GM12878 (cell line): ENCODE data around the gene CYB5D1.

Experiments used
- CTCF ChIP-seq, 3 experiments: IDR thresholded peaks in 2 of 3; conservative IDR thresholded peaks in 1 of 3; 2 replicates each; pipeline ENCODE4 v1.5.1; 2011; ENCODE audit warnings: low read depth in 3 of 3, low read length in 3 of 3, mild to moderate bottlenecking in 3 of 3, control low read depth in 2 of 3, moderate library complexity in 2 of 3, inconsistent platforms in 1 of 3, mixed read lengths in 1 of 3; ENCODE audit not compliant: control insufficient read depth in 2 of 3, insufficient read depth in 1 of 3; ENCODE audit errors: extremely low read depth in 1 of 3
- EP300 ChIP-seq, 2 experiments: fragments of 150-350 bp in 1 of 2; IDR thresholded peaks; 2 replicates each; pipeline ENCODE4 v1.6.1; 2011 to 2012; ENCODE audit warnings: low read depth in 2 of 2, low read length in 2 of 2, borderline replicate concordance in 1 of 2, improper control_type of control experiment in 1 of 2, inconsistent platforms in 1 of 2; ENCODE audit not compliant: control insufficient read depth in 1 of 2
- EZH2 ChIP-seq: IDR thresholded peaks from 2 replicates; pipeline ENCODE4 v1.6.1; 2012; ENCODE audit warnings: low read depth, mild to moderate bottlenecking, control low read depth, inconsistent platforms, low read length, borderline replicate concordance; ENCODE audit not compliant: control insufficient read depth
- MLLT1 ChIP-seq: fragments of 450-650 bp; IDR thresholded peaks from 2 replicates; pipeline ENCODE4 v1.6.1; 2016; ENCODE audit warnings: mild to moderate bottlenecking
- NR2C2 ChIP-seq: IDR thresholded peaks from 2 replicates; pipeline ENCODE4 v1.6.1; 2011; ENCODE audit warnings: borderline replicate concordance, low read depth; ENCODE audit not compliant: control insufficient read depth, insufficient read length
- POLR2A ChIP-seq: IDR thresholded peaks from 2 replicates; pipeline ENCODE4 v1.6.1; 2011; ENCODE audit warnings: low read depth, mild to moderate bottlenecking, low read length
- YY1 ChIP-seq: IDR thresholded peaks from 2 replicates; pipeline ENCODE4 v1.6.1; 2011; ENCODE audit warnings: low read depth, mild to moderate bottlenecking, low read length
- ZBTB4 ChIP-seq: fragments of 450-650 bp; formaldehyde crosslinking; IDR thresholded peaks from 2 replicates; pipeline ENCODE4 v1.4.0; 2022; ENCODE audit warnings: mild to moderate bottlenecking, moderate library complexity
- TF ChIP-seq, protein P1 (sequence below): IDR thresholded peaks from 2 replicates; pipeline ENCODE4 v1.6.1; 2012; ENCODE audit warnings: low read depth, low read length, improper control_type of control experiment

GRCh38 chr17:7852262-7852670, 5.5 kb upstream of the CYB5D1 start:
- TF ChIP-seq, protein P1, sequence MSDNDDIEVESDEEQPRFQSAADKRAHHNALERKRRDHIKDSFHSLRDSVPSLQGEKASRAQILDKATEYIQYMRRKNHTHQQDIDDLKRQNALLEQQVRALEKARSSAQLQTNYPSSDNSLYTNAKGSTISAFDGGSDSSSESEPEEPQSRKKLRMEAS, result no peak
- no peak for TF ChIP-seq ZBTB4 (CRISPR knock-in tag)
- TF ChIP-seq POLR2A, result no peak
- no peak for TF ChIP-seq NR2C2
- TF ChIP-seq EP300 (IDR thresholded peaks at IDR 0.05; ENCODE audit: borderline replicate concordance in 1 of 2, control insufficient read depth in 1 of 2, low read depth in 2 of 2, low read length in 2 of 2), result no peak
- no peak for TF ChIP-seq MLLT1
- TF ChIP-seq YY1, result no peak
- TF ChIP-seq CTCF (IDR thresholded peaks at IDR 0.05 in 2 of 3, conservative IDR thresholded peaks at IDR 0.05 in 1 of 3; ENCODE audit: control insufficient read depth in 2 of 3, extremely low read depth in 1 of 3, insufficient read depth in 1 of 3, low read depth in 3 of 3, low read length in 3 of 3), result no peak
- no peak for TF ChIP-seq EZH2
